Mesenchymal stem cell (in vitro differentiated cells and primary cell): ENCODE data around the gene FCHSD2.

Source experiments
- DNase-seq: peaks from one replicate; pipeline ENCODE4 v3.0.0-alpha.2; 2013
- H2AFZ ChIP-seq: one replicate; pipeline ENCODE4 v1.6.1; 2013; ENCODE audit warnings: low read depth, mild to moderate bottlenecking, control low read depth, inconsistent platforms, low read length, moderate library complexity
- H2AK5ac ChIP-seq: 2 replicates; pipeline ENCODE4 v1.6.1; 2013; ENCODE audit warnings: low read length, moderate library complexity, mild to moderate bottlenecking, inconsistent platforms; ENCODE audit not compliant: severe bottlenecking
- H2BK120ac ChIP-seq: one replicate; pipeline ENCODE4 v1.6.1; 2013; ENCODE audit warnings: low read depth, mild to moderate bottlenecking, inconsistent platforms, low read length, moderate library complexity
- H2BK12ac ChIP-seq, 2 experiments: one replicate each; pipeline ENCODE4 v1.6.1; 2013; ENCODE audit warnings: inconsistent platforms in 2 of 2, low read length in 2 of 2, mild to moderate bottlenecking in 2 of 2, moderate library complexity in 2 of 2, control low read depth in 1 of 2
- H2BK15ac ChIP-seq: one replicate; pipeline ENCODE4 v1.6.1; 2013; ENCODE audit warnings: mild to moderate bottlenecking, low read depth, inconsistent platforms; ENCODE audit not compliant: poor library complexity, severe bottlenecking
- H2BK5ac ChIP-seq: 2 replicates; pipeline ENCODE4 v1.6.1; 2013; ENCODE audit warnings: low read depth, mild to moderate bottlenecking, low read length, control low read depth, inconsistent platforms; ENCODE audit not compliant: poor library complexity, severe bottlenecking
- H3K14ac ChIP-seq, 2 experiments: one replicate each; pipeline ENCODE4 v1.6.1; 2013; ENCODE audit warnings: inconsistent platforms in 2 of 2, low read length in 2 of 2, control low read depth in 1 of 2, mild to moderate bottlenecking in 1 of 2, moderate library complexity in 1 of 2
- H3K18ac ChIP-seq, 2 experiments: one replicate each; pipeline ENCODE4 v1.6.1; 2013; ENCODE audit warnings: inconsistent platforms in 2 of 2, low read length in 2 of 2, control low read depth in 1 of 2, low read depth in 1 of 2, mild to moderate bottlenecking in 1 of 2
- H3K23ac ChIP-seq, 2 experiments: one replicate each; pipeline ENCODE4 v1.6.1; 2013; ENCODE audit warnings: inconsistent platforms in 2 of 2, low read length in 2 of 2, mild to moderate bottlenecking in 2 of 2, moderate library complexity in 2 of 2, control low read depth in 1 of 2
- H3K27ac ChIP-seq: 2 replicates; pipeline ENCODE4 v1.5.1; 2013; ENCODE audit warnings: mild to moderate bottlenecking, moderate library complexity, low read length, control low read depth, inconsistent platforms; ENCODE audit not compliant: poor library complexity, severe bottlenecking
- H3K27me3 ChIP-seq, 2 experiments: 2 replicates each; pipeline versions ENCODE4 v1.6.1 to v1.7.0; 2013; ENCODE audit warnings: low read length in 2 of 2, mild to moderate bottlenecking in 2 of 2, moderate library complexity in 2 of 2, control low read depth in 1 of 2, inconsistent platforms in 1 of 2; ENCODE audit not compliant: control insufficient read depth in 1 of 2, insufficient read depth in 1 of 2
- H3K36me3 ChIP-seq, 2 experiments: 2 replicates each; pipeline versions ENCODE4 v1.6.1 to v1.7.0; 2013; ENCODE audit warnings: low read length in 2 of 2, control low read depth in 1 of 2, inconsistent platforms in 1 of 2, low read depth in 1 of 2, mild to moderate bottlenecking in 1 of 2; ENCODE audit not compliant: insufficient read depth in 2 of 2, control insufficient read depth in 1 of 2
- H3K4ac ChIP-seq, 2 experiments: one replicate each; pipeline ENCODE4 v1.6.1; 2013; ENCODE audit warnings: inconsistent platforms in 2 of 2, low read length in 2 of 2, mild to moderate bottlenecking in 2 of 2, moderate library complexity in 2 of 2, control low read depth in 1 of 2, low read depth in 1 of 2
- H3K4me1 ChIP-seq: 2 replicates; pipeline ENCODE4 v1.6.1; 2013; ENCODE audit warnings: low read depth, low read length, control low read depth; ENCODE audit not compliant: control insufficient read depth, insufficient read depth
- H3K4me2 ChIP-seq: 2 replicates; pipeline ENCODE4 v1.6.1; 2013; ENCODE audit warnings: low read length, mild to moderate bottlenecking, inconsistent platforms; ENCODE audit not compliant: poor library complexity, severe bottlenecking
- H3K4me3 ChIP-seq, 2 experiments: 2 replicates each; pipeline versions ENCODE4 v1.5.1 to v1.7.0; 2013; ENCODE audit warnings: low read length in 2 of 2, mild to moderate bottlenecking in 2 of 2, control low read depth in 1 of 2, low read depth in 1 of 2; ENCODE audit not compliant: insufficient read depth in 1 of 2
- H3K79me1 ChIP-seq: replicated peaks from 2 replicates; pipeline ENCODE4 v1.6.1; 2013; ENCODE audit warnings: mild to moderate bottlenecking, control low read depth, low read length, inconsistent platforms; ENCODE audit not compliant: poor library complexity, severe bottlenecking
- H3K9ac ChIP-seq: 2 replicates; pipeline ENCODE4 v1.7.0; 2013; ENCODE audit warnings: mild to moderate bottlenecking, low read length, moderate library complexity
- H3K9me3 ChIP-seq: 2 replicates; pipeline ENCODE4 v1.7.0; 2013; ENCODE audit warnings: mild to moderate bottlenecking, low read length; ENCODE audit not compliant: control insufficient read depth
- H4K8ac ChIP-seq: one replicate; pipeline ENCODE4 v1.6.1; 2013; ENCODE audit warnings: inconsistent platforms, mild to moderate bottlenecking, low read length, moderate library complexity
- H4K91ac ChIP-seq: one replicate; pipeline ENCODE4 v1.6.1; 2013; ENCODE audit warnings: mild to moderate bottlenecking, low read length, inconsistent platforms
- WGBS: methylation state at CpG from one replicate; pipeline ENCODE4 v1.1.7; 2013; ENCODE audit warnings: mixed read lengths; 5-methylcytosine and 5-hydroxymethylcytosine counted together

FCHSD2 gene

GRCh38 chr11:73141309-73142127 lies 600 bp downstream of the FCHSD2 start:
- Histone ChIP-seq H3K4me3 (peak overlapping the region; percentile 78 to 93), H2BK15ac (peak overlapping the region; percentile 97), H3K27ac (peak overlapping the region; percentile 78), H2AK5ac (no peak overlapping the region), H3K23ac (peak overlapping the region in 1 of 2 experiments; percentile 98), H3K4ac (peak overlapping the region; percentile 73 to 86), H3K27me3 (no peaks in the 10 kb centered on the region), H3K18ac (peak overlapping the region; percentile 88 to 91), H2AFZ (peak overlapping the region; percentile 73), H3K36me3 (peaks cover 0 to 11% of the 10 kb centered on the region in 2 experiments), H3K4me1 (peaks cover 8% of the 10 kb centered on the region), H3K9me3 (no peaks in the 10 kb centered on the region), H3K4me2 (peak overlapping the region; percentile 94), H3K14ac (peak overlapping the region in 1 of 2 experiments; percentile 50), H2BK5ac (peak overlapping the region; percentile 53), H3K79me1 (peaks cover 4% of the 10 kb centered on the region), H4K91ac (peak overlapping the region; percentile 70), H3K9ac (peak overlapping the region; percentile 92), H2BK12ac (peak overlapping the region in 1 of 2 experiments; percentile 88), H2BK120ac (peak overlapping the region; percentile 85), H4K8ac (peak overlapping the region; percentile 70)
- peak; percentile 85 for DNase-seq
- WGBS: 0% methylated on average over 50 of the region's 71 CpGs

GRCh38 chr11:73141031-73141308 lies 1.1 kb downstream of the FCHSD2 start:
- no peaks in the 10 kb centered on the region for H3K9me3 ChIP-seq
- peak overlapping the region in 1 of 2 experiments; percentile 98 for H3K14ac ChIP-seq

GRCh38 chr11:73140213-73141030 lies 1.7 kb downstream of the FCHSD2 start:
- Histone ChIP-seq H2AFZ (no peak overlapping the region), H3K79me1 (peaks cover 8% of the 10 kb centered on the region), H4K91ac (peak overlapping the region; percentile 71), H3K4me3 (peak overlapping the region; percentile 78 to 93), H3K14ac (peak overlapping the region; percentile 5 to 98), H3K27ac (peak overlapping the region; percentile 78), H2BK12ac (no peak overlapping the region), H3K9me3 (no peaks in the 10 kb centered on the region), H3K4ac (no peak overlapping the region), H2AK5ac (peak overlapping the region; percentile 26), H3K4me2 (peak overlapping the region; percentile 94), H2BK15ac (no peak overlapping the region), H3K27me3 (no peaks in the 10 kb centered on the region), H2BK5ac (no peak overlapping the region), H3K23ac (peak overlapping the region; percentile 38 to 98), H4K8ac (no peak overlapping the region), H2BK120ac (no peak overlapping the region), H3K36me3 (peaks cover 0 to 16% of the 10 kb centered on the region in 2 experiments), H3K9ac (peak overlapping the region; percentile 92), H3K4me1 (peaks cover 8% of the 10 kb centered on the region), H3K18ac (peak overlapping the region in 1 of 2 experiments; percentile 91)
- DNase-seq: peak; percentile 72
- WGBS: 7% methylated on average over 23 of the region's 26 CpGs

More at GRCh38 chr11:73141031-73141308, 1.1 kb downstream of the FCHSD2 start:
- Histone ChIP-seq H3K36me3 (peaks cover 0 to 11% of the 10 kb centered on the region in 2 experiments), H2BK5ac (no peak overlapping the region), H3K18ac (peak overlapping the region in 1 of 2 experiments; percentile 91), H4K91ac (peak overlapping the region; percentile 71), H2AFZ (no peak overlapping the region), H2BK15ac (peak overlapping the region; percentile 26), H2BK120ac (no peak overlapping the region), H4K8ac (no peak overlapping the region), H3K4me1 (peaks cover 8% of the 10 kb centered on the region), H3K4me2 (peak overlapping the region; percentile 94), H3K9ac (peak overlapping the region; percentile 92), H3K4me3 (peak overlapping the region; percentile 78 to 93), H3K27ac (peak overlapping the region; percentile 78), H3K23ac (peak overlapping the region in 1 of 2 experiments; percentile 98), H3K79me1 (peaks cover 6% of the 10 kb centered on the region), H3K27me3 (no peaks in the 10 kb centered on the region), H3K4ac (peak overlapping the region in 1 of 2 experiments; percentile 86), H2BK12ac (peak overlapping the region in 1 of 2 experiments; percentile 66), H2AK5ac (no peak overlapping the region)
- WGBS: under 1% methylated on average over 15 of the region's 17 CpGs
- DNase-seq: peak; percentile 51
